ENCODE data around the gene PCYT2. TPM values are rescaled to one million over a fixed set of nuclear protein-coding genes. Genes with fewer than 3 reads are reported as not detected.

PCYT2 gene
- polyA plus RNA-seq, 1 donor (not counting 4 experiments of a cell fraction or from before 2014, with no cell fraction given): 38.1 TPM

- peaks cover 0 to 2% of the 10 kb centered on the region in 2 experiments for H3K36me3 ChIP-seq (ENCODE audit: control insufficient read depth in 2 of 2, extremely low read depth in 1 of 2, insufficient read depth in 2 of 2, low read length in 2 of 2)
- no peaks in the 10 kb centered on the region for H3K9me3 ChIP-seq (ENCODE audit: control insufficient read depth, low read depth, low read length)
- DNase-seq (ENCODE audit: low read depth, low spot score) (no peak), FAIRE-seq (no peak)
- dilution Hi-C loops (cut with MboI; ENCODE audit: extremely low pct_ligation_motif_present, low sequenced_read_pairs): no loop called here
- no peaks in the 10 kb centered on the region for H3K27me3 ChIP-seq (ENCODE audit: control insufficient read depth, extremely low read depth, insufficient read depth, low read length)
- TF ChIP-seq CTCF (optimal IDR thresholded peaks at IDR 0.05 in 1 of 3, IDR thresholded peaks at IDR 0.05 in 1 of 3, conservative IDR thresholded peaks at IDR 0.05 in 1 of 3; ENCODE audit: extremely low read depth in 1 of 3, insufficient read depth in 2 of 3, low read length in 3 of 3): no peak
- no peak for TF ChIP-seq EZH2 (IDR thresholded peaks at IDR 0.05; ENCODE audit: low read length)
- H3K27ac ChIP-seq (ENCODE audit: control insufficient read depth, insufficient read depth, low read length): no peak overlapping the region
- peaks cover 4% of the 10 kb centered on the region for H3K4me1 ChIP-seq (ENCODE audit: control insufficient read depth, extremely low read depth, insufficient read depth, low read length)
- H3K9me1 ChIP-seq (ENCODE audit: control insufficient read depth, extremely low read depth, insufficient read depth, low read length): no peaks in the 10 kb centered on the region
- no peaks in the 10 kb centered on the region for H4K20me1 ChIP-seq (ENCODE audit: control insufficient read depth, extremely low read depth, insufficient read depth, low read length)
- no peaks in the 10 kb centered on the region for H3K79me2 ChIP-seq (ENCODE audit: control insufficient read depth, insufficient read depth, low read length)
- no peak overlapping the region for H3K9ac ChIP-seq (ENCODE audit: control insufficient read depth, extremely low read depth, insufficient read depth, low read length)
- no peak overlapping the region for H2AFZ ChIP-seq (ENCODE audit: control insufficient read depth, low read length)
- no peak overlapping the region for H3K4me3 ChIP-seq (ENCODE audit: control insufficient read depth in 2 of 3, extremely low read depth in 1 of 3, insufficient read depth in 2 of 3, low read depth in 1 of 3, low read length in 3 of 3)
- H3K4me2 ChIP-seq (ENCODE audit: control insufficient read depth, extremely low read depth, insufficient read depth, low read depth, low read length): no peak overlapping the region
These were observed 23.9 kb upstream of the PCYT2 start for GRCh38 chr17:81934850-81935708.

GRCh38 chr17:81934098-81934757, 23.0 kb upstream of the PCYT2 start:
- Histone ChIP-seq H3K79me2 (ENCODE audit: control insufficient read depth, insufficient read depth, low read length) (no peaks in the 10 kb centered on the region), H3K4me2 (ENCODE audit: control insufficient read depth, extremely low read depth, insufficient read depth, low read depth, low read length) (no peak overlapping the region), H3K4me3 (ENCODE audit: control insufficient read depth in 2 of 3, extremely low read depth in 1 of 3, insufficient read depth in 2 of 3, low read depth in 1 of 3, low read length in 3 of 3) (no peak overlapping the region), H3K9ac (ENCODE audit: control insufficient read depth, extremely low read depth, insufficient read depth, low read length) (no peak overlapping the region), H3K27ac (ENCODE audit: control insufficient read depth, insufficient read depth, low read length) (no peak overlapping the region), H3K36me3 (ENCODE audit: control insufficient read depth in 2 of 2, extremely low read depth in 1 of 2, insufficient read depth in 2 of 2, low read length in 2 of 2) (peaks cover 0 to 2% of the 10 kb centered on the region in 2 experiments), H2AFZ (ENCODE audit: control insufficient read depth, low read length) (no peak overlapping the region), H3K4me1 (ENCODE audit: control insufficient read depth, extremely low read depth, insufficient read depth, low read length) (peaks cover 4% of the 10 kb centered on the region), H4K20me1 (ENCODE audit: control insufficient read depth, extremely low read depth, insufficient read depth, low read length) (no peaks in the 10 kb centered on the region), H3K9me1 (ENCODE audit: control insufficient read depth, extremely low read depth, insufficient read depth, low read length) (no peaks in the 10 kb centered on the region), H3K27me3 (ENCODE audit: control insufficient read depth, extremely low read depth, insufficient read depth, low read length) (no peaks in the 10 kb centered on the region), H3K9me3 (ENCODE audit: control insufficient read depth, low read depth, low read length) (no peaks in the 10 kb centered on the region)
- FAIRE-seq: no peak
- no peak for TF ChIP-seq EZH2 (IDR thresholded peaks at IDR 0.05; ENCODE audit: low read length)
- no peak for TF ChIP-seq CTCF (optimal IDR thresholded peaks at IDR 0.05 in 1 of 3, IDR thresholded peaks at IDR 0.05 in 1 of 3, conservative IDR thresholded peaks at IDR 0.05 in 1 of 3; ENCODE audit: extremely low read depth in 1 of 3, insufficient read depth in 2 of 3, low read length in 3 of 3)
- DNase-seq (ENCODE audit: low read depth, low spot score): no peak
- dilution Hi-C loops (cut with MboI; ENCODE audit: extremely low pct_ligation_motif_present, low sequenced_read_pairs): no loop called here

All from keratinocyte (primary cell).